Esophagus squamous epithelium (tissue), 5 donors: ENCODE measurements around the gene AGBL1. TPM values are rescaled to one million over a fixed set of nuclear protein-coding genes. Genes with fewer than 3 reads are reported as not detected.

Experiments used
- DNase-seq: peaks from one replicate; lab custom pipeline; 2025; lab: John Stamatoyannopoulos, UW
- H3K27ac ChIP-seq, 4 donors: fragments of 200-600 bp; sonication (generic); one replicate each; pipeline ENCODE4 v1.5.1; 2016 to 2019; ENCODE audit warnings: mild to moderate bottlenecking in 1 of 4
- H3K27me3 ChIP-seq, 4 donors: fragments of 200-600 bp; sonication (generic); 1 replicate in 3 of 4; 2 replicates in 1 of 4; pipeline versions ENCODE4 v1.5.1 to v1.6.0; 2017 to 2021; ENCODE audit warnings: antibody characterized with exemption in 1 of 4
- H3K36me3 ChIP-seq, 3 donors: fragments of 200-600 bp; sonication (generic); one replicate each; pipeline ENCODE4 v1.5.1; 2016 to 2019
- H3K4me1 ChIP-seq, 3 donors: fragments of 200-600 bp; sonication (generic); one replicate each; pipeline ENCODE4 v1.5.1; 2017 to 2019
- H3K4me3 ChIP-seq, 4 donors: fragments of 200-600 bp; sonication (generic); 1 replicate in 3 of 4; 2 replicates in 1 of 4; pipeline ENCODE4 v1.5.1; 2016 to 2019; ENCODE audit warnings: mild to moderate bottlenecking in 2 of 4, moderate library complexity in 1 of 4
- H3K9me3 ChIP-seq, 3 donors: fragments of 200-600 bp; sonication (generic); one replicate each; pipeline ENCODE4 v1.5.1; 2016 to 2019
- POLR2A ChIP-seq, 4 donors: fragments of 450-650 bp; IDR thresholded peaks; one replicate each; pipeline ENCODE4 v1.6.1; 2017; ENCODE audit warnings: antibody characterized with exemption in 4 of 4, mild to moderate bottlenecking in 4 of 4, moderate library complexity in 3 of 4
- WGBS, 2 donors: methylation state at CpG; one replicate each; pipeline ENCODE4 v1.1.5; 2018; 5-methylcytosine and 5-hydroxymethylcytosine counted together
- intact Hi-C: fragments of 100-400 bp; cut with DNase I; formaldehyde crosslinking; loops from one replicate; pipeline ENCODE4 v1.15.0; 2022
- total RNA-seq, 4 donors: library from RNA; depleted of rRNA; stranded (reverse); fragments of >200 nt; gene quantifications; one replicate each; pipeline ENCODE4 v1.1.0, GENCODE V29; 2016
- TF ChIP-seq, protein P1 (sequence below), 6 experiments: fragments of 450-650 bp in 4 of 6; fragments of 200-600 bp in 2 of 6; sonication (generic) in 2 of 6; IDR thresholded peaks; one replicate each; pipeline ENCODE4 v1.5.1; 2016 to 2019; ENCODE audit warnings: antibody characterized with exemption in 6 of 6, mild to moderate bottlenecking in 4 of 6, moderate library complexity in 4 of 6
- donor health status: DM: yes; HTN: yes; CAD: no.

AGBL1 gene
- total RNA-seq, 4 donors from 2014 or later = 0.11 to 0.21 (median 0.19) TPM; not detected in 1

DNA sequence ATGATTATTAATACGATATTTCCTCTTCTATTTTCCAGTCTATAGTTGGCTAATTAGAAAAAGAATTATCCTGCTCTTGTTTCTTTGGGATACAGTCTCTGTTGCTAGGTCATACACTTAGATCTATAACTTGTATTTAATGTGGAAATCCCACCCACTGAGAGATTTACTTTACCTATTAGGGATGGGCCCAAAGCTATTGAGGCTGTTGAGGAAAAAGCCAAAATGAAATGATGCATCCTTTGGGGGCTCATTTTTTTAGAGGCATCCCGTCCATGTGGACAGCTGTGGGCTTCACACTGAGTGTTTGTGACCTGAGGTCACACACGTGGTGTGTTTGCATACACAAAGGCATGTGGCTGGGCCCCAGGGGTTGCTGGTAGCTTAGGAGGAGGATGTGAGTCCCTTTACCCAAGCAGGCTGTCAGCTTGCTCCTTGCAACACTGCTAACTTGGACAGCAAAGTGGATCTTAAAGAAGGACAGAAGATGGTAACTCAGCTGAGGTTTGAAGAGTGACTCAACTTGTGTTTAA lies 477.4 kb downstream of the AGBL1 start:
- no peaks in the 10 kb centered on the region for H3K36me3 ChIP-seq
- WGBS, 2 donors = 44 to 54% methylated on average over 3 of the region's 3 CpGs
- H3K27ac ChIP-seq = peak overlapping the region in 2 of 4 donors; percentile 82 to 83
- no peak overlapping the region for H3K4me3 ChIP-seq
- no peaks in the 10 kb centered on the region for H3K27me3 ChIP-seq
- intact Hi-C loops = no loop called here
- H3K9me3 ChIP-seq = no peaks in the 10 kb centered on the region
- TF ChIP-seq, protein P1, sequence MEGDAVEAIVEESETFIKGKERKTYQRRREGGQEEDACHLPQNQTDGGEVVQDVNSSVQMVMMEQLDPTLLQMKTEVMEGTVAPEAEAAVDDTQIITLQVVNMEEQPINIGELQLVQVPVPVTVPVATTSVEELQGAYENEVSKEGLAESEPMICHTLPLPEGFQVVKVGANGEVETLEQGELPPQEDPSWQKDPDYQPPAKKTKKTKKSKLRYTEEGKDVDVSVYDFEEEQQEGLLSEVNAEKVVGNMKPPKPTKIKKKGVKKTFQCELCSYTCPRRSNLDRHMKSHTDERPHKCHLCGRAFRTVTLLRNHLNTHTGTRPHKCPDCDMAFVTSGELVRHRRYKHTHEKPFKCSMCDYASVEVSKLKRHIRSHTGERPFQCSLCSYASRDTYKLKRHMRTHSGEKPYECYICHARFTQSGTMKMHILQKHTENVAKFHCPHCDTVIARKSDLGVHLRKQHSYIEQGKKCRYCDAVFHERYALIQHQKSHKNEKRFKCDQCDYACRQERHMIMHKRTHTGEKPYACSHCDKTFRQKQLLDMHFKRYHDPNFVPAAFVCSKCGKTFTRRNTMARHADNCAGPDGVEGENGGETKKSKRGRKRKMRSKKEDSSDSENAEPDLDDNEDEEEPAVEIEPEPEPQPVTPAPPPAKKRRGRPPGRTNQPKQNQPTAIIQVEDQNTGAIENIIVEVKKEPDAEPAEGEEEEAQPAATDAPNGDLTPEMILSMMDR (IDR thresholded peaks at IDR 0.05) = no peak
- TF ChIP-seq POLR2A (IDR thresholded peaks at IDR 0.05) = no peak
- no peak for DNase-seq
- peaks cover 0 to 35% (median 0%) of the 10 kb centered on the region in 3 donors for H3K4me1 ChIP-seq

DNA sequence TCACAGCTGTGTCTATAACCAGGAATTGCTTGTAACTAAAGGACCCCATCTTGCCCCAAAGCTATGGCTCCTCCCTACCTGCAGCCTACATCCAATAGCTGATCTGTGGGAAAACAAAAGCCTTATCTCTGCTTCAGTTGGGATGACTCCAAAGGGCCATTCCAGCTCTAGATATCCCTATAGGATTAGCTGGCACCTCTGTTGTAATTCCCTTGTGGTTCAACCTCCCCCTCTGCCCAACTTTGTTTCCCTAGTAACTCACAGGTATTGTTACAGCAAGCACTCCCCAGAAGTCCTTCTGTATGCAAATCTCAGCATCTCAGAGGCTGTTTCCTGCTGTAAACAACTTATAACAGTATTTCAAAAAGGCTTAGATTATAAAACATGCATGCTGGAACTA lies 478.6 kb downstream of the AGBL1 start:
- Histone ChIP-seq H3K4me1 (peaks cover 0 to 35% (median 0%) of the 10 kb centered on the region in 3 donors), H3K36me3 (no peaks in the 10 kb centered on the region), H3K27ac (no peak overlapping the region), H3K27me3 (no peaks in the 10 kb centered on the region), H3K4me3 (no peak overlapping the region), H3K9me3 (no peaks in the 10 kb centered on the region)
- no peak for DNase-seq
- TF ChIP-seq, protein P1 (IDR thresholded peaks at IDR 0.05) = no peak
- no peak for TF ChIP-seq POLR2A (IDR thresholded peaks at IDR 0.05)
- intact Hi-C loops = no loop called here

DNA sequence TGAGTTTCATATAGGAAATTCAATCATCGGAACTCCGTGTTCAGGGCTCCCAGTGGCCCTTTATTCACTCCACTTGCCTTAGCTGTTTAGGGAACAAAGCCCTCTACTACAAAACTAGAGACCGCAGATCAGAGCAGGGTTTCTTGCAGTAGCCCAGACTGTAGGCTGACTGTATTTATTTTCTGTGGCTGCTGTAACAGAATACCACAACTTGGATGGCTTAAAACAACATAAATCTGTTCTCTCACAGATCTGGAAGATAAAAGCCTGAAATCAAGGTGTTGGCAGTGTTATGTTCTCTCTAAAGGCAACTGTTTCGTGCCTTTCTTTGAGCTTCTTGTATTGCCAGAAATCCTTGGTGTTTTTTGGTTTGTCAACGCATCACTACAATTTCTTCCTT lies 479.0 kb downstream of the AGBL1 start:
- WGBS, 2 donors = 89% methylated on average over 4 to 5 of the region's 5 CpGs

DNA sequence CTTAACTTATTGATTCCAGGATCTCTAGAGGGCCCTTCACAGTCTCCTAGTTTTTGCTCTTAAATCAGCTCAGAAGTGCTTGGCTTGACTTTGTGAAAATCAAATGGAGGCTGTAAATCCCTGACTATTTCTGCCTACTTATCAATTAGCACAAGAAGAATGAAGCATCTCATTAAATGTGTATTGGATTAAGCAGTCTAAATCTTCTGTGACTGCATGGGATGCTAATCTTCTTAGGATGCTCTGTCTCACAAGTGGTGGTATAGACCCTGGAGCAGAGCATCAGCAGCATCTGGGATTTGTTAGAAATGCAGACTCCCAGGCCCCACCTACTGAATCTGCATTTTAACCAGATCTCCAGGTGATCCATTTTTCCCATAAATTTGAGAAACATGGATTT lies 488.7 kb downstream of the AGBL1 start:
- Histone ChIP-seq H3K4me1 (no peaks in the 10 kb centered on the region), H3K9me3 (no peaks in the 10 kb centered on the region), H3K36me3 (no peaks in the 10 kb centered on the region), H3K27ac (no peak overlapping the region), H3K4me3 (no peak overlapping the region), H3K27me3 (no peaks in the 10 kb centered on the region)
- intact Hi-C loops = no loop called here
- no peak for TF ChIP-seq POLR2A (IDR thresholded peaks at IDR 0.05)
- TF ChIP-seq, protein P1 (IDR thresholded peaks at IDR 0.05) = no peak
- no peak for DNase-seq

More for the DNA sequence above, 479.0 kb downstream of the AGBL1 start:
- no peak for TF ChIP-seq POLR2A (IDR thresholded peaks at IDR 0.05)
- TF ChIP-seq, protein P1 (IDR thresholded peaks at IDR 0.05) = no peak
- intact Hi-C loops = no loop called here
- no peak overlapping the region for H3K4me3 ChIP-seq
- H3K36me3 ChIP-seq = no peaks in the 10 kb centered on the region
- no peaks in the 10 kb centered on the region for H3K27me3 ChIP-seq
- H3K27ac ChIP-seq = no peak overlapping the region
- no peak for DNase-seq
- H3K4me1 ChIP-seq = peaks cover 0 to 35% (median 0%) of the 10 kb centered on the region in 3 donors
- no peaks in the 10 kb centered on the region for H3K9me3 ChIP-seq

DNA sequence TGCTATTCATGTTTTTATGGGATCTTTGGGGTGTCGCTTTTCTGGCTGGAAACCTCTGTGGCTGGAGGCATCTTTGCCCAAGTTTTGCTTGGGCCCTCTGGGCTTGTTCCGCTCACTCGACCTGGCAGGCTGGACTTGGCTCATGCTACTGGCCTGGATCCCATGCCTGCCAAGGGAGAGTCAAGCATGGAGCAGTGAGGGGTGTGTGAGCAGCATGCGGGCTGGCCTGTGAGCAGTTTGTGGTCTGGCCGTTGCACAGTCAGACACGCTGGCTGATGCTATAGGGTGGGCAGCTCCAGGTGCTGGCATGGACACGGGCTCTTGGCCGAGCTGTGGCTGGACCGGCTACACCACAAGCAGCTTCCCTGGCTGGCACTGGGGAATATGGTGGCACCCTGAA lies 491.1 kb downstream of the AGBL1 start:
- no peaks in the 10 kb centered on the region for H3K4me1 ChIP-seq
- no peak for TF ChIP-seq POLR2A (IDR thresholded peaks at IDR 0.05)
- TF ChIP-seq, protein P1 (IDR thresholded peaks at IDR 0.05) = no peak
- no peaks in the 10 kb centered on the region for H3K27me3 ChIP-seq
- DNase-seq = no peak
- no peak overlapping the region for H3K27ac ChIP-seq
- H3K4me3 ChIP-seq = no peak overlapping the region
- no peaks in the 10 kb centered on the region for H3K9me3 ChIP-seq
- intact Hi-C loops = no loop called here
- H3K36me3 ChIP-seq = no peaks in the 10 kb centered on the region
- WGBS, 2 donors = 48 to 57% methylated on average over 1 to 3 of the region's 9 CpGs
